SK-N-MC (cell line): ENCODE data around the gene SPATA13.

Experiments
- EZH2 ChIP-seq: fragments of 200-600 bp; sonication (generic); IDR thresholded peaks from one replicate; pipeline ENCODE4 v1.6.1; 2017; ENCODE audit warnings: antibody characterized with exemption
- POLR2AphosphoS5 ChIP-seq: IDR thresholded peaks from 2 replicates; pipeline ENCODE4 v1.6.1; 2012; ENCODE audit warnings: mild to moderate bottlenecking, low read depth, low read length, borderline replicate concordance

DNA sequence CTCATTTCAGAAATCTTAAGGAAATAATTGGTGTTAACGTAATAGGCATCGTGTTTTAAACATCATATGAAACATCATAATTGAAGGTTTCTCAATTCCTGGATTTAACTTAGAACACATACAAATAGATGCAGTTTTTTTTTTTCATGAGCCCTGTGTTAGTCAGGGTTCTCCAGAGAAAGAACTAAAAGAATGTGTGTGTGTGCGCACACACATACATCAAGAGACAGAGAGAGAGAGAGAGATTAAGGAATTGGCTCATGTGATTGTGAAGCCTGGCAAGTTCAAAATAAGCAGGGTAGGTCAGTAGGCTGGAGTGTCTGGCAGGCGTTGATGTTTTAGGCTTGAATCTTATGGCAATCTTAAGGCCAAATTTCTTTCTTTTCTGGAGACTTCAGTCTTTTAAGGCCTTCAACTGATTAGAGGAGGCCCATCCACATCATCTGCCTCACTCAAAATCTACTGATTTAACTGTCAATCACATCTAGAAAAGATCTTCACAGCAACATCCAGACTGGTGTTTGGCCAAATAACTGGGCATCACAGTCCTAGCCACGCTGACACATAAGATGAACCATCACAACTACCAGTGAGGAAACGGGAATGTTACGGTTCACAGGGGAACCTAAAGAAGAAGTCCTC lies 25.2 kb downstream of the SPATA13 start:
- no peak for TF ChIP-seq EZH2
- no peak for TF ChIP-seq POLR2AphosphoS5
